GM18861 (cell line): ENCODE results near the gene PHYH.
"Not testable (repeated sequence)": the region's sequence is repeated elsewhere in the genome, so short reads cannot be mapped to it uniquely, and the experiment has no call there.

Source experiments
- ATAC-seq: cut with Tn5 transposase; IDR thresholded peaks from one replicate; pipeline ENCODE4 v1.9.1; 2021; ENCODE audit not compliant: unreplicated experiment

PHYH gene

DNA sequence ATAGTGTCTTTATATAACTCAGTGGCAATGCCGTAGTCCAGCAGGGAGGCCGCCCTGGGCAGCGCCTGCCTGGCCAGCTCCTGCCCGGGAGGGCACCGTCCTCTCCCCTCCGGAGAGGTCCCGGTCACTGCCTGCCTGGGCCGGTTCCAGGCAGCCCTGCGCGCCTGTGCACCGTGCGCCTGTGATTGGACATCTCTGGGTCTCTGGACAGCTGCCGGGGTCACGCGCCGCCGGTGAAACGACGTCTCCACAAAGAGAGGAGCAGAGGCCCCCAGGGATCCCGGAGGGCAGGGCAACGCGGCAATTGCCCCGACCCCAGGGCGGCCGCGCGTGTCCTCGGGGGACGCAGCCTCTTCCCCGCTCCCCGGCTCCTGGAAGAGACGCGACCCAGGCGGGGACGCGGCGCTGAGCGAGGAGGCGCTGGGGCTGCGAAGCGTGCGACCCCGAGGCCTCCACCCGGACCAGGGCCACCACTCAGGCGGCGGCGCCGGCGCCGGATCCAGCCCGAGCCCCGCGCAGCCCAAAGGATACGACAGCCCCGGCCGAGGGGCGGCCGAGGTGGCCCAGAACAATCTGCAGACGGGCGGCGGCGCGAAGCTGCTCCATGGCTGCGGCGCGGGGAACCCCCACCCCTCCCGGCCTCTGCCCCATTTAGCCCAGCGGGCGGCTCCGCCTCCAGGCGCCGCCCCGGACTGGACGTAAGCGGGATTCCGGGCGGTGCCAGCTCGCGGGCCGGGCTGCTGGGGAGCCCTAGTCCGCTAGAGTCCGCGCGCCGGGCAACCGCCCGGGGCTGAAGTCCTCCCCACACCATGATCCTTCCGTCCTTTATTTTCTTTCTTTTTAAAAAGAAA is at the start of gene PHYH:
Gene PHYH, minus strand, starts transcription at position 628 of the 851 bp plus-strand sequence. Its CDS starts 22 bp downstream, at position 606.
- peak; percentile 67 for ATAC-seq

DNA sequence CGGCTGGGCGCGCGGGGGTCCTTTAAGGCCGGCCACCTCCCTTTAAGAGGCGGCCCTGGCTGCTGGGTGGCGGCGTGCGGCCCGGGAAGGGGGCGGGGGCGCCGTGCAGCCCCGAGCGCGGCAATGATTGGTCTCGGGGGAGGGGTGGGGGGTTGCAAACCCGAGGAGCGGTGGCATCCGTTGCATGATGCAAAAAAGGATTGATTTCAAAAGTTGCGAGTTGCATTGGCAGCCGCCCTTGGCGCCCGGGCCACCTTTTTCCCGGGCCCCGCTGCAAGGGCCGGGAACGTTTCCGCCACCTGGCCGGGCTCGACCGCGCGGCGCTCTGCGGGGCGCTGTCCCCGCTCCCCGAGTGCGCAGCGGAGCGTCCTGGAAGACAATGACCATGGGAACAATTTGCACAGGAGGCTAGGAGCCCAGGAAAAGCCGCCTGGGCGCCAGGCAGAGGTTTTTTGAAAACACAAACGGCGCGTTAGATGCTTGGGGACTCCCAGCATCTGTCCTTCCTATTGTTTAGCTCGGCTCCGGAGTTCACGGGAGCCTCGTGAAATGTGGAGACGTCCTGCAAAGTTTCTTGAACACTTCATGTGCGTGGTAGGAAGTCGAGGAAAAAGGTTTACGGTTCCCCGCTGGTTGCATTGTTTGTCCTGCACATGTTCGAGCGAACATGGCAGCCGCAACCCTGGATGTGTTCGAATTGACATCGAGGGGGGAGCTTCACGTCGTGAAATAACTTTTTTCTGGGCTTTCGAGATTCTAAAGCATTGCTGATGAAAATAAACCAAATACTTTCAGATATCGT is 48.6 kb upstream of the PHYH start, which contains the start of gene SEPHS1:
Gene SEPHS1, minus strand, starts transcription at position 78 of the 802 bp plus-strand sequence. CDS start 3,343 bp downstream, outside the sequence.
- ATAC-seq = peak; percentile 46

- peak; percentile 45 for ATAC-seq
These were observed 47.8 kb upstream of the PHYH start for GRCh38 chr10:13347500-13348156.

GRCh38 chr10:13347043-13347499 is 47.2 kb upstream of the PHYH start:
- peak; percentile 19 for ATAC-seq

GRCh38 chr10:13346283-13347042 is 46.6 kb upstream of the PHYH start:
- ATAC-seq = no peak

GRCh38 chr10:13340626-13341376 is 40.9 kb upstream of the PHYH start:
- ATAC-seq = peak; percentile 82

DNA sequence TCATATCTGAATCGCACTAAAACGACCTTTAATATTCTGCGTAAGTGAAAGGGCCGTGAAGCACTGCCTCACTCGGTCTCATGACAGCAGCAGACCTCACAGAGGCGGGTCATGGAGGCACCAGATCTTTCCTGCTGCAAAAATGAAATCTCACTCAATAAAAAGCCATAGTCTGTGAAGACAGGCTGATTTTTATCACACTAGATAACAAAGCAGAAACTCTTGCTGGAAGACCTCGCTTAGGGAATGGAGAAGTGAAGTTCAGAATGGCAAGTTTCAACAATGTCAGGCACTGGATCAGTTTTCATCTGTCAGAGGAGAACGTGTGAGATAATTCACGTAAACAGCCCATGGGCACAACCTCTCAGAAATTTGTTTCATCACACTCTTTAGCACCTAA is 40.2 kb upstream of the PHYH start:
- no peak for ATAC-seq

DNA sequence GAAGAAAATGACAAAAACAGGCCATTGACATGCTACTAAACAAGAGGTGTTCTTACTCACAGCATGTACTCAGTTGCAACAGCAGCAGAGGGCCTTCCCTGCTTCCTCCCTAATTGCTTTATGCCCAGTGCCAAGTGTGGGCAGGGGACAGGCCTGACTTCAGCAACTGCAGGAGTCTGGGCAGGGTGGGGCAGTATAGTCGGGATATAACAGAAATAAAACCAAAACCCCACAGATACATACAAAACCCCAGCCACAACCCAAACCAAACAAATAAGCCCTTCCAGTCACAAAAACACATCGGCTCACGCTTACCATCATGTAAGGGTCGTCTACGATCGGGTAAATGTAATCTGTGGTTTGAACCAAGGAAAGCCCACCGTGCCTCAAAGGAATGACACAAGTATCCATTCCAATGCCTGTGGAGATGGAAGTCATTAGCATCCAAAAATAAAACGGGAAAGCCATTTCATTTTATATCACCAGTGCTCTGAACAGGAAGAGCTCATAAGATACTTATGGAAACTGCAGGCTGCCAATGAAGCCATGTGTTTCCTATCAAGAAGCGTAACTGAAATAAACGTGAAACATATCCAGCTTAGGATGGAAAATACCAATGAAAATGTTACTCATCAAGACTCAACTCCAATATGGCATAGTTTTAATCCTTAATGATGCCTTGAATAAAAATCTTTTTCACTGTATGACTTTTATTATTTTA is 38.7 kb upstream of the PHYH start:
- ATAC-seq = no peak

GRCh38 chr10:13337827-13338196 is 37.9 kb upstream of the PHYH start:
- ATAC-seq = no peak

DNA sequence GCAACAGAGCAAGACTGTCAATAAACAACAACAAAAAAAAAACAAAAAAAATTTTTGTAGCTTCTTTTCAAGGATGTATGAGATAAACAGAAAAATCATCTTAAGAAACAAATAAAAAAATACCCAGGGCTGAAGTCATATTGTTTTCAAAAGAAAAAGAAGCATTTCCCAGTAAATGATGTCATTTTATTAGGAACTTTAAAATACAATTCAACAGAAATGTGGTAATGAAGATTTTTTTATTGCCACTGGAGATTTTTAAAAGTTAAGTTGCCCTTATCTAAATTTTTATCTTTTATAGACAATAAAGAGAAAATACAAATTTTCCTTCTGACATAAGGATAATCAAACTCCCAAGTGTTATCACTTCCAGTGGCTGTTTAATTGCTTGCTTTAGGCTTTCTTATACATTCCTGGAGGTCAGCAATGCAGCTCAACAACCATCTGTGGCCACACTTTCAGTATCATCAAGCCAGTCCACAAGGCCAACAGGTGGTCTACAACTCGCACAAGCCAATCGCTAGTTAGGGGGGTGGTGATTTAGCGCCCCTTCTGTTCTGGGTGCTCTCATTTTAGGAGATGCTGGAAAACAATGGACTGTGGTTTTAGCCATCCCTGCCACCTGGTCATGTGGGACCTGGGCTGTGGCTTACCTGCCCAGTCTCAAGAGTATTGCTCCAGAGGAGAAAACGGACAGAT is 37.4 kb upstream of the PHYH start:
- no peak for ATAC-seq

GRCh38 chr10:13335881-13336280 is 36.0 kb upstream of the PHYH start:
- ATAC-seq = no peak

DNA sequence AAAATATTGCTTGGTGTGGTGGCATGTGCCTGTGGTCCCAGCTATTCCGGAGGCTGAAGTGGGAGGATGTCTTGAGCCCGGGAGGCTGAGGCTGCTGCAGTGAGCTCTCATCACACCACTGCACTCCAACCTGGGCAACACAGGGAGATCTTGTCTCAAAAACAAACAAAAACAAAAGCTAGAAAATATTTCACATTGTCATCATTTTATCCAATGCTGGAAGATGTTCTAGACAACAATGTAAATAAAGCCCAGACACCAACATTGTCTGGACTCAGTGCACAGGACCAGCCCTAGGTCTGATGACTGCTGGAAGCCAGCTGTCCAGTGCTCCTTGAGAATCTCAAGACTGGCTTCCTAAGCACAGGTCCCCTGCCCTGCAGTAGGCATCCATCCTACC is 34.7 kb upstream of the PHYH start:
- no peak for ATAC-seq

- no peak for ATAC-seq
These were observed 31.8 kb upstream of the PHYH start for GRCh38 chr10:13331646-13332045.

DNA sequence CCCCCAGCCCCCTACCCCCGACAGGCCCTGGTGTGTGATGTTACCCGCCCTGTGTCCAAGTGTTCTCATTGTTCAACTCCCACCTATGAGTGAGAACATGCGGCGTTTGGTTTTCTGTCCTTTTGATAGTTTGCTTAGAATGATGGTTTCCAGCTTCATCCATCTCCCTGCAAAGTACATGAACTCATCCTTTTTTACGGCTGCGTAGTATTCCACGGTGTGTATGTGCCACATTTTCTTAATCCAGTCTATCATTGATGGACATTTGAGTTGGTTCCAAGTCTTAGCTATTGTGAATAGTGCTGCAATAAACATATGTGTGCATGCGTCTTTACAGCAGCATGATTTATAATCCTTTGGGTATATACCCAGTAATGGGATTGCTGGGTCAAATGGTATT is 31.1 kb upstream of the PHYH start:
- not testable (repeated sequence) for ATAC-seq

DNA sequence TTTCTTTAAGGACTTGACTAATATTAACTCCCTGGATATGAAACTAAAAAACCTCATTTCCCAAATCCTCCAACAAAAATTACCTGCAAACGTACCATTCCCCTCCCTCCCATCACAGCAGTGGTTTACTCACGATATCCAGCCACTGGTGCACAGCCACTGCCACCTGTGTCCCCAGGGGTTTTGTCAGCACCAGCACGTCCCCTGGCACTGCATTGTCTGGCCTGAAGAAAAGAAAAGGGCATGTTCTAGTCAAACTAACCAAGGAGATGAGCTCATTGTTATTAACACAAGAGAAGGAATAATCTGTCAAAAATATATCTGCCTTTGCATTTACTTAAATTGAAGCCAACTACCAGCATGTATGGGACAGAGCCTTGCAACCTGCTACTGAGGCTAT is 29.7 kb upstream of the PHYH start:
- no peak for ATAC-seq

GRCh38 chr10:13328613-13329012 is 28.7 kb upstream of the PHYH start:
- no peak for ATAC-seq

DNA sequence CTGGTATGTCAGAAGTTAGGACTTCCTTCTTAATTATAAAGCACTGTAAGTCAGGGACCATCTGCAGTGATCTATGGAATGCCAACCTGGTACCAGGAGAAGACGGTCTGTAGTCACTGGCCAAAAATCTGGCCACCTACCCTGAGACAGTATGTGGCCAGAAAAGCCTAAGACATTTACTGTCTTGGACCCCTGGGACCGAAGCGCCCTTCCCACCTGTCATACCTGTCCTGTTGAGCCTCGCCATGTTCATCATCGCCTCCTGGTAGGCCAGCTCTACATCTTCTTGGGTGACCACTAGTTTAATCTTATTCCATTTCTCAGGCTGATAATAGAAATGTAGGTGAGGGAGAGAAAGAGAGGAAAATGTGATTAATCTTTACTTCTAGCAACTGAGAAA is 28.3 kb upstream of the PHYH start:
- ATAC-seq = no peak

GRCh38 chr10:13327534-13327933 is 27.7 kb upstream of the PHYH start:
- ATAC-seq = no peak
